Ishikawa (cell line): ENCODE measurements around the gene EDEM3.

Experiments
- CEBPB ChIP-seq: IDR thresholded peaks from 2 replicates; pipeline ENCODE4 v1.6.1; 2012
- CREB1 ChIP-seq: IDR thresholded peaks from 2 replicates; pipeline ENCODE4 v1.6.1; 2012; ENCODE audit warnings: low read depth
- EGR1 ChIP-seq: IDR thresholded peaks from 2 replicates; pipeline ENCODE4 v1.6.1; 2012
- EP300 ChIP-seq: IDR thresholded peaks from 2 replicates; pipeline ENCODE4 v1.6.1; 2012; ENCODE audit warnings: borderline replicate concordance
- FOXM1 ChIP-seq: IDR thresholded peaks from 2 replicates; pipeline ENCODE4 v1.6.1; 2012; ENCODE audit warnings: low read depth, borderline replicate concordance
- MAX ChIP-seq: IDR thresholded peaks from 2 replicates; pipeline ENCODE4 v1.6.1; 2012
- NFIC ChIP-seq: IDR thresholded peaks from 2 replicates; pipeline ENCODE4 v1.6.1; 2012
- RAD21 ChIP-seq: IDR thresholded peaks from 2 replicates; pipeline ENCODE4 v1.6.1; 2012; ENCODE audit warnings: low read depth
- TAF1 ChIP-seq: IDR thresholded peaks from 2 replicates; pipeline ENCODE4 v1.6.1; 2012; ENCODE audit warnings: low read depth, mild to moderate bottlenecking
- TCF12 ChIP-seq: IDR thresholded peaks from 2 replicates; pipeline ENCODE4 v1.6.1; 2012; ENCODE audit warnings: low read depth
- TEAD4 ChIP-seq: IDR thresholded peaks from 2 replicates; pipeline ENCODE4 v1.6.1; 2012
- USF1 ChIP-seq: IDR thresholded peaks from 2 replicates; pipeline ENCODE4 v1.6.1; 2012
- YY1 ChIP-seq: IDR thresholded peaks from 2 replicates; pipeline ENCODE4 v1.6.1; 2012; ENCODE audit warnings: low read depth
- TF ChIP-seq, protein P1 (sequence below): IDR thresholded peaks from 2 replicates; pipeline ENCODE4 v1.6.1; 2012; ENCODE audit warnings: low read depth, mild to moderate bottlenecking

- TF ChIP-seq FOXM1: no peak
- TF ChIP-seq MAX: no peak
- TF ChIP-seq EP300: no peak
- no peak for TF ChIP-seq NFIC
- TF ChIP-seq RAD21: no peak
- TF ChIP-seq USF1: no peak
- TF ChIP-seq, protein P1, sequence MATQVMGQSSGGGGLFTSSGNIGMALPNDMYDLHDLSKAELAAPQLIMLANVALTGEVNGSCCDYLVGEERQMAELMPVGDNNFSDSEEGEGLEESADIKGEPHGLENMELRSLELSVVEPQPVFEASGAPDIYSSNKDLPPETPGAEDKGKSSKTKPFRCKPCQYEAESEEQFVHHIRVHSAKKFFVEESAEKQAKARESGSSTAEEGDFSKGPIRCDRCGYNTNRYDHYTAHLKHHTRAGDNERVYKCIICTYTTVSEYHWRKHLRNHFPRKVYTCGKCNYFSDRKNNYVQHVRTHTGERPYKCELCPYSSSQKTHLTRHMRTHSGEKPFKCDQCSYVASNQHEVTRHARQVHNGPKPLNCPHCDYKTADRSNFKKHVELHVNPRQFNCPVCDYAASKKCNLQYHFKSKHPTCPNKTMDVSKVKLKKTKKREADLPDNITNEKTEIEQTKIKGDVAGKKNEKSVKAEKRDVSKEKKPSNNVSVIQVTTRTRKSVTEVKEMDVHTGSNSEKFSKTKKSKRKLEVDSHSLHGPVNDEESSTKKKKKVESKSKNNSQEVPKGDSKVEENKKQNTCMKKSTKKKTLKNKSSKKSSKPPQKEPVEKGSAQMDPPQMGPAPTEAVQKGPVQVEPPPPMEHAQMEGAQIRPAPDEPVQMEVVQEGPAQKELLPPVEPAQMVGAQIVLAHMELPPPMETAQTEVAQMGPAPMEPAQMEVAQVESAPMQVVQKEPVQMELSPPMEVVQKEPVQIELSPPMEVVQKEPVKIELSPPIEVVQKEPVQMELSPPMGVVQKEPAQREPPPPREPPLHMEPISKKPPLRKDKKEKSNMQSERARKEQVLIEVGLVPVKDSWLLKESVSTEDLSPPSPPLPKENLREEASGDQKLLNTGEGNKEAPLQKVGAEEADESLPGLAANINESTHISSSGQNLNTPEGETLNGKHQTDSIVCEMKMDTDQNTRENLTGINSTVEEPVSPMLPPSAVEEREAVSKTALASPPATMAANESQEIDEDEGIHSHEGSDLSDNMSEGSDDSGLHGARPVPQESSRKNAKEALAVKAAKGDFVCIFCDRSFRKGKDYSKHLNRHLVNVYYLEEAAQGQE: no peak
- TF ChIP-seq TAF1: no peak
- TF ChIP-seq CREB1: no peak
- TF ChIP-seq YY1: no peak
- TF ChIP-seq CEBPB: no peak
- TF ChIP-seq EGR1: no peak
- TF ChIP-seq TCF12: no peak
- no peak for TF ChIP-seq TEAD4
Measured at GRCh38 chr1:184646178-184646701, 108.4 kb downstream of the EDEM3 start.
